Occipital lobe (tissue), 2 donors: ENCODE results near the gene UIMC1. TPM values are rescaled to one million over a fixed set of nuclear protein-coding genes. Genes with fewer than 3 reads are reported as not detected.

Experiments used
- DNase-seq: peaks from one replicate; lab custom pipeline; 2025; lab: John Stamatoyannopoulos, UW
- total RNA-seq: library from RNA; depleted of rRNA; stranded (reverse); fragments of >200 nt; gene quantifications from one replicate; pipeline ENCODE4 v1.2.3, GENCODE V29; 2014

Gene UIMC1
- total RNA-seq, 1 donor from 2014 or later = 66.6 TPM

DNA sequence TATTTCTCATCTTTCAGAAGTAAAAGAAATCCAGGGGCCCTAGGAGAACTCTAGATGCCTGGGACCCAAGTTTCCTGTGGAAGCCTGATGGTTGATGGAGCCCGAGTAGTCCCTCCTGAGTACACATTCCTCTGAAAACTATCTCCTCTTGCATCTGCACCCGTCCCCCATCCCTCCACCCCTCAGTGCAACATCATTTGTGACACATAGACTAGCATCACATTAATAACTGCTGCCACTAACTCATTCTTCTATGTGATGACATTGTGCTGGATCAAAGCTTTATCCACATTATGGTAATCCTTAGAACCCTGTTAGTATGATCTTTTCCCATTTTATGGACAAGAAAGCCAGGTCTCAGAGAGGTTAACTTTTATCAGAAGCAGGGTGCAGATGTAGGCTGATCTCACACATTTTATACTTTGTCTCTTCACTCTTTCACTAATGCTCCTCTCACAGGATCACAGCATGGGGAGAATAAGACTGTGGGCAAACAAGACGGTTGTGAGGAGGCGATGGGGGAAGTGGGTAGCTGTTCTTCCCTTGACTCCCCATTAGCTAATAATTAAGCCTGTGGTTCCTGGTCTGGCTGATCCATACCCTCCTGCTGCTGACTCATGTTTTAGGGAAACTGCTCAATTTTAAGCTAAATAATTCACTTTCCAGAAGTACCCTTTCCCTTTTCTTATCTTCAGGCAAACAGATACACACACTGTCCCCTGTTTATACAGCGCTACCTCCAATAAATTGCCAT is 103.5 kb downstream of the UIMC1 start:
- DNase-seq = no peak

- no peak for DNase-seq
These were observed 104.3 kb downstream of the UIMC1 start for GRCh38 chr5:176902102-176902814.

DNA sequence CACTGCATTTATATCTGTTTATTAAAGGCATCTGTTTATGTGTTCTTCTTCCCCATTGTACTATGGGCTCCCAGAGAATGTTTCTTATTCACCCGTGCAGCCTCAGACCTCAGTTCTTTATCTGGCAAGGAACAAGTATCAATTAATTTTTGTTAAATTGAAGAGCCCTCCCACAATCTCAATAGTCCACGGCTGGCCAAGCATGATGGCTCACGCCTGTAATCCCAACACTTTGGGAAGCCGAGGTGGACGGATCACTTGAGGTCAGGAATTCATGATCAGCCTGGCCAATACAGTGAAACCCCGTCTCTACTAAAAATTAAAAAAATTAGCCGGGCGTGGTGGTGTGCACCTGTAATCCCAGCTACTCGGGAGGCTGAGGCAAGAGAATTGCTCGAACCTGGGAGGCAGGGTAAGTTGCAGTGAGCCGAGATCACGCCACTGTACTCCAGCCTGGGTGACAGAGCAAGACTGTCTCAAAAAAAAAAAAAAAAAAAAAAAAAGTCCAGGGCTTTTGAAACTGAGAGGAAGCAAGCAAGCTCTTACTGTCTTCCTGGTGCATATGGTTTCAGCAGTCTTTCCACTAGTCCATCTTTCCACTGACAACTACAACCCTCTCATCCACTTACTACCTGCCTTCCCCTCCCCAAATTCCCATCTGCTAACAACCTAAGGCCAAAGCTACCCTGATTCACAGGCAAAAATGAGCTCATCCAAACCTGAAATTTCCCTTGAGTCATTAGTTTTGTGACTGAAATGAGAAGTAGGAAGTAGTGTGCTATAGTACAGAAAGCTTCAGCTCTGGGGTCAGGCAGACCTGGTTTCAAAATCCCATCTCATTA is 105.1 kb downstream of the UIMC1 start:
- no peak for DNase-seq

- no peak for DNase-seq
These were observed 105.8 kb downstream of the UIMC1 start for GRCh38 chr5:176900780-176901204.

DNA sequence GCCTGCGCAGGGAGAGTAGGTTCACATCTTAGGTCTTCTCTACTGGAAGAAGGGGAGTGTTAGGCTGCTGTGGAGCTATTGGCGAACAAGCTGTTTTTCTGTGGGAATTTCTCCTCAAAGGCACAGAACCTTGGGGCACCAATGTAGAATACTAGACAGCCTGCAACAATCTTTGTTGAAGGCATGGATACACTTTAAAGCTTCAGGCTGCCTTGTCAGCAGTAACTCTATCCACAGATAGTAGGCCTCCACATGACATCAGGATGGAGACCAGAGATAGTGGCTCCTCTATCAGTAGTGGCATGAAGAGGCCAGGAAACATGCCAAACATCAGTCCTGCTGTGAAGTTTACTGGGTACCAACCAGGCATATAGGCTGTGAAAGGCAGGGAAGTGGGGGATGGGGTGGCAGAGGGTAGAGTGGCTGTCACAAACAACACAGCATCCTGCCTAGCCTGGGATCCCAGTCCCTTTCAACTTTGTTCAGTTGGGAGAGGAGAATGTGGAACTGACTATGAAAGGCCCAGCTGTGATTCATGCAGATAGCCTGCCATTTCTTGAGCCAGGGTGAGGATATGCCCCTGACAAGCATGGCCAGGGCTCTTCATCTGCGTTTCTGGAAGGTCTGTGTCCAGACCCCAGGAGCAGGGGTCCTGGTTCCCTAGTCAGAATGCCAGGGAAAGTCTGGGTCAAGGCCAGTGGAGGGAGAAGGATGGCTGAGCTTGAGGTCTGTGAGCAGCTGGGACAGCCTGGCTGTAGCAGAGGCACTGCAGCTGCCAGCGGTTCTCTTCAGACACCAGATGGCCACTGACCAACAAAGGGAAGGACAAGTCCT is 106.4 kb downstream of the UIMC1 start:
- no peak for DNase-seq

- DNase-seq = no peak
These were observed 107.2 kb downstream of the UIMC1 start, which contains the start of gene HK3 for GRCh38 chr5:176899296-176899891. HK3 (minus strand) TSS chr5:176899346; CDS start chr5:176896159, 3,187 bp downstream.

- DNase-seq = no peak
These were observed 109.3 kb downstream of the UIMC1 start for GRCh38 chr5:176897263-176897662.

DNA sequence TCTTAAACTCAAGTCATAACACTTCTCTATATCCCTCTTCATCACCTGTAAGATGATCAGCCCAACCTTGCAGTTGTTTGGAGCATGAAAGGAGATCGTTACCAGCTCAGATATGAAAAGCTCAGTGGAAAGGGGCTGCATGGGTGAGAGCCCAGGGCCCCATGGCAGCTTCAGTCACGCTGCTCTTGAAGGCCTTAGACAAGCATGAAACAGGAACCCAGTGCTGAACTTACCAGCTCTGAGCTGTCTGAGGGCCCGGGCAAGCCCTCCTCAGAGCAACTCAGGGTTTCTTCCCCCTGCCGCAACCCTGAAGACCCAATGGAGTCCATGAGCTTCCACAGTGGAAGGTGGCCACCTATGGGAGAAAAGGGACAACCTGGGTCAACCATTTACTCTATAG is 110.7 kb downstream of the UIMC1 start:
- no peak for DNase-seq

DNA sequence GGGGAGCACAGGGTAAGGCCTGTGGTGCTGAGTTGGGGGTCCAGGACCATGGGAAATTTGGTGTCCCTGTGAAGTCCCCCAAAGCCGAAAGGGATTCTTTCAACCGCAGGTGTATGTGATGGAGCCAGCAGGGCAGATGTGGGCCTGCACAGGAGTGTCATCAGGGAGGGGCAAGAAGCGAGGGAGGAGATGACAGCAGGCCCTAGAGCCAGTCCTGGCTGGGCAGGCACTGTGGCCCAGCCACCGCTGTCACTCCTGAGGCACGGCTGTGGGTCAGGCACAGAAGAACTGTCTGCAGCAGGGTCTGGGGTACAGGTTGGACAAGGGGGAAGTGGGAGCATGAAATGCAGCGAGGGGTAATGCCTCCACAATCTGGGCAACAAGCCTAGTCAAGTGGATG is 112.3 kb downstream of the UIMC1 start:
- DNase-seq = no peak

- DNase-seq = no peak
These were observed 113.9 kb downstream of the UIMC1 start for GRCh38 chr5:176892663-176893062.

DNA sequence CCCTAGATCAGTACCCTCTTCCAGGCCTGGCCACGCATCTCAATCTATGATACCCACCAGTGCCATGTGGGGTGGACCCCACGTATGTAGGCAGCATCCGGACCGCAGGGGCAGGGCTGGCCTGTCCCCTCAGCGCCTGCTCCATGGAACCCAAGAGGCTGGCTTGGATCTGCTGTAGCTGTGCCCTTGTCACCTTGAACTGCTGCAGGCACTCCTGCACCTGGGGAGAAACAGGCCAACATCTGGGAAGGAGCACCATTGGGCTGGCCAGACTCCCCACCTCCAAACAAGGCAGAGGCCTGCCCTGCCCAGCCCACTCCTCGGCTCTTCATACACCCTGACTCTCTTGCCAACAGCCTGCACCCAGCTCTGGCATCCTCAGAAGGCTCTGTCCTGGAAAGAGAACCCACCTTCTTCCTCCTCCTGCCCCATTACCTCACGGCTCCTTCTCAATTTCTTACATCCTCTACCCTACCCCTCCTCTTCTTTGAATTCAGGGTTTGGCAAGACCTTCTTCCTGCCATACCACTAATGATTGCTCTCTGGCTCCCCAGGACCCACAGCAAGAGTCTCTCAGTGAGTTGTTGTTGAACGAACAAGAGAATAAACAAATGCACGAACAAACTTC is 115.1 kb downstream of the UIMC1 start:
- DNase-seq = no peak

DNA sequence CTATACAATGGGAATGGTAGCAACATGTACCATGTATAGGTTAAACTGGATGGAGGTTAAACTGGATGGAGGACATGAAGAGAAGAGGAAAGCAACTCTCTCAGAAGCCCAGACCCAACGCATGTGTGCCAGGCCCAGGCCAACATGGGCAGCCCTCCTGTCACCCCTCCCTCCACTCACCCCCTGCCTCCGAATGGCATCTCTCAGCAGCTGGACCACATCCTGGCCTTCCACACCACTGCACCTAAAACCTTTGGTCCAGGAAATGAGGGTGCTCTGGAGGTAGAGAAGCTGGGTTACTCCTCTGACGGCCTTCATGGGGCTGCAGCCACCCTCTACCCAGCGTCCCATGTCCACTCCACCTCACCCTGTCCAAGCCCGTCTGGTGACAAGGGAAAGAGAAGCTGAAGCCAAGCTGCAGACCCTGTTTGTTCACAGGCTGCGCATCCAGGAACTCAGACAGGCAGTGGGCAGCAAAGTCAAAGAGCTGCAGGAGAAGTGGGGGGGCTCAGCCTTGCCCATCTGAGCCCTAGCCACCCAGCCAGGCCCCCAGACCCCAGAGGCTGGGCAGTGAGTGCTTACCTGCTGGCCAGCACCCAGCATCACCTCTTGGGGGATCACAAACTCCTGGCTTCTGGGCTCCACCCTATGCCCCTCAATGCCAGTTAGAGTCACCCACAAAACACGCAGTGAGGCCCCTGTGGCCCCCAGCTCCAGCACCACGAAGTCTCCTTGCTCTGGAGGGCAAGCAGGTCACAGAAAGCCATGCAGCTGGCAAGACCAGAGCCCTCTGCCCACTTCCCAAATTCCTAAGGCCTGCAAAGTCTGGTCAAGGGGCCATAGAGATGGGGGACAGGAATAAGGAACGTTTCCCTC is 115.9 kb downstream of the UIMC1 start:
- DNase-seq = no peak

- DNase-seq = no peak
These were observed 117.0 kb downstream of the UIMC1 start for GRCh38 chr5:176889321-176890280.

DNA sequence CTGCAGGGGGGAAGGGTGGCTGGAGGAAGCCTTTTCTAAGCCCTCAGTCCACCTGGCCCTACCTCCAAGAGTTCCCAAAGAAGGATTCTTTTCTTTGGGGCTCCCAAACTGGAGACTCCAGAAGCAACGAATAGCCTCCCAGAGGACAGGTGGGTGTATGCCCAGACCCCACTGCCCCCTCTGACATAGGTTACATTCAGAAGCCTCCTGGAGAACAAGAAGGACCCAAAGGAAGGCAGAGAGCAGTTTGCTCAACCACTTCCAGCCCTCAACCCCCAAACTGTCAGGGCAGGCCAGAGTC is 117.8 kb downstream of the UIMC1 start:
- no peak for DNase-seq

DNA sequence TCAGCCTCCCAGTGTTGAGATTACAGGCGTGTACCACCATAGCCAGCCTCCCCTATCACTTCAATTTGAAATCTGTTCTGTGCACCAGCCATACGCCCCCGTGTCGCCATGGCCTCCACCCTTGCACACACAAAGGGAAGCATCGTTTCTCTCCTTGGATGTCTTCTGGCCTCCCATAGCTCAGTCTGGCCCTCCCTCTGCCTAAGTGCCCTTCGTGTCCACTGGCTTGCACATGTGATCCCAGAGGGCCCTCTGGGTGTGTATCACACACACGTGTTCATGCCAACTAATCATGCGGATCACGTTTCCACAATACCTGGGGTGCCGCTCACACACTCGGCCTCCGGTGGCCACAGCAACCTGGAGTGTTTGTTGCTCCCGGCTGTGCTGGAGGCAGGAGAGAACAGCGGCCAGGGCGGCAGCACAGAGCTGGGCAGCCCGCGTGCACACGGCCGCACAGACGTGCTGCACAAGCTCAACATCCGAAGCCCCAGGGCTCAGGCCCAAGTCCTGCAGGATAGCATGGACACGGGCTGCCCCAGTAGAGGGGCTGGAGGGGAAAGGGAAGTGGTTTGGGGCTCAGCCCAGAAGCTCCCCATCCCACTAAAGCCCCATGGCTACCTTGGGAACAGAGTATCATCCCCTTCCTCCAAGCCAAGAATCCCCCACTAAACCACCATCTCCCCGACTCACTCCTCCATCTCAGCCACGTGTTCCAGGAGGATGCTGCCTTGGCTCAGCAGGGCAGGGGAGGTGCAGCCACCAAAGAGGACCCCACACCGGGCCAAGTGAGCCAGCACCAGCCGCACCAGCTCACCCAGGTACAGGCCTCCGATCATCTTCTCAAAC is 118.3 kb downstream of the UIMC1 start:
- no peak for DNase-seq

GRCh38 chr5:176887252-176887849 is 119.2 kb downstream of the UIMC1 start:
- DNase-seq = no peak
